Middle frontal gyrus (tissue), 1 donor: ENCODE results near the gene ATP2C2.
A peak's percentile ranks its signal among the peaks of the same experiment; 100 is the strongest.

Source experiments
- DNase-seq: peaks from one replicate; pipeline ENCODE4 v3.0.0-alpha.2; 2015; ENCODE audit warnings: low spot score; ENCODE audit errors: extremely low spot score

Gene ATP2C2

GRCh38 chr16:84509032-84509950 is 141.0 kb downstream of the ATP2C2 start:
- DNase-seq = no peak

GRCh38 chr16:84511180-84511800 is 143.0 kb downstream of the ATP2C2 start:
- peak; percentile 77 for DNase-seq

- DNase-seq = no peak
Observed at GRCh38 chr16:84511831-84512230, 143.5 kb downstream of the ATP2C2 start.

GRCh38 chr16:84513123-84513522 is 144.8 kb downstream of the ATP2C2 start:
- no peak for DNase-seq

GRCh38 chr16:84513666-84514065 is 145.3 kb downstream of the ATP2C2 start:
- DNase-seq = no peak
